SH-SY5Y (cell line): ENCODE data around the gene SLC9A4.

Experiments
- GATA2 ChIP-seq: IDR thresholded peaks from 2 replicates; pipeline ENCODE4 v1.6.1; 2011; ENCODE audit warnings: mild to moderate bottlenecking, low read depth, low read length
- GATA3 ChIP-seq: IDR thresholded peaks from 2 replicates; pipeline ENCODE4 v1.6.1; 2011; ENCODE audit warnings: low read depth, mild to moderate bottlenecking, low read length, moderate library complexity

SLC9A4 gene

GRCh38 chr2:102582845-102583244 is 109.8 kb downstream of the SLC9A4 start:
- TF ChIP-seq GATA3 (no peak), GATA2 (no peak)
